Measurements from ENCODE around the gene RSRC2.

RSRC2 gene

GRCh38 chr12:122528992-122529391 is 2.3 kb upstream of the RSRC2 start:
- no peak for DNase-seq (ENCODE audit: low read depth, low spot score)
- H3K36me3 ChIP-seq (ENCODE audit: insufficient read depth, insufficient read length, low read length), result peaks cover 58% of the 10 kb centered on the region
- H3K4me3 ChIP-seq (ENCODE audit: insufficient read length, low read depth), result no peak overlapping the region
- H3K9ac ChIP-seq (ENCODE audit: insufficient read length, low read depth), result no peak overlapping the region
- TF ChIP-seq YY1 (IDR thresholded peaks at IDR 0.05; ENCODE audit: insufficient read depth, insufficient read length) (no peak), SUZ12 (IDR thresholded peaks at IDR 0.05; ENCODE audit: extremely low read depth, insufficient read depth, insufficient read length) (no peak)
- no peaks in the 10 kb centered on the region for H3K9me3 ChIP-seq (ENCODE audit: insufficient read depth, low read length)
- H3K4me1 ChIP-seq (ENCODE audit: insufficient read depth, insufficient read length), result no peaks in the 10 kb centered on the region
- H3K27me3 ChIP-seq (ENCODE audit: insufficient read depth, insufficient read length), result no peaks in the 10 kb centered on the region

GRCh38 chr12:122528582-122528981 is 1.8 kb upstream of the RSRC2 start:
- Histone ChIP-seq H3K9me3 (ENCODE audit: insufficient read depth, low read length) (no peaks in the 10 kb centered on the region), H3K4me3 (ENCODE audit: insufficient read length, low read depth) (peak overlapping the region; percentile 93), H3K36me3 (ENCODE audit: insufficient read depth, insufficient read length, low read length) (peaks cover 57% of the 10 kb centered on the region), H3K27me3 (ENCODE audit: insufficient read depth, insufficient read length) (no peaks in the 10 kb centered on the region), H3K9ac (ENCODE audit: insufficient read length, low read depth) (no peak overlapping the region), H3K4me1 (ENCODE audit: insufficient read depth, insufficient read length) (no peaks in the 10 kb centered on the region)
- TF ChIP-seq YY1 (IDR thresholded peaks at IDR 0.05; ENCODE audit: insufficient read depth, insufficient read length), result no peak
- no peak for TF ChIP-seq SUZ12 (IDR thresholded peaks at IDR 0.05; ENCODE audit: extremely low read depth, insufficient read depth, insufficient read length)
- no peak for TF ChIP-seq ZNF274 (IDR thresholded peaks at IDR 0.05; ENCODE audit: low read depth, low read length)
- DNase-seq (ENCODE audit: low read depth, low spot score), result no peak

- no peaks in the 10 kb centered on the region for H3K4me1 ChIP-seq (ENCODE audit: insufficient read depth, insufficient read length)
- peaks cover 57% of the 10 kb centered on the region for H3K36me3 ChIP-seq (ENCODE audit: insufficient read depth, insufficient read length, low read length)
- H3K9ac ChIP-seq (ENCODE audit: insufficient read length, low read depth), result peak overlapping the region; percentile 96
- no peaks in the 10 kb centered on the region for H3K27me3 ChIP-seq (ENCODE audit: insufficient read depth, insufficient read length)
- H3K4me3 ChIP-seq (ENCODE audit: insufficient read length, low read depth), result peak overlapping the region; percentile 93
- no peaks in the 10 kb centered on the region for H3K9me3 ChIP-seq (ENCODE audit: insufficient read depth, low read length)
- no peak for DNase-seq (ENCODE audit: low read depth, low spot score)
- TF ChIP-seq YY1 (IDR thresholded peaks at IDR 0.05; ENCODE audit: insufficient read depth, insufficient read length) (no peak), ZNF274 (IDR thresholded peaks at IDR 0.05; ENCODE audit: low read depth, low read length) (no peak), SUZ12 (IDR thresholded peaks at IDR 0.05; ENCODE audit: extremely low read depth, insufficient read depth, insufficient read length) (no peak)
Observed at GRCh38 chr12:122527478-122527944, 775 bp upstream of the RSRC2 start.

GRCh38 chr12:122523846-122524718 is 2.7 kb downstream of the RSRC2 start:
- H3K4me1 ChIP-seq (ENCODE audit: insufficient read depth, insufficient read length), result peaks cover 2% of the 10 kb centered on the region
- H3K4me3 ChIP-seq (ENCODE audit: insufficient read length, low read depth), result peak overlapping the region; percentile 56
- TF ChIP-seq SUZ12 (IDR thresholded peaks at IDR 0.05; ENCODE audit: extremely low read depth, insufficient read depth, insufficient read length), result no peak
- no peak for TF ChIP-seq ZNF274 (IDR thresholded peaks at IDR 0.05; ENCODE audit: low read depth, low read length)
- no peaks in the 10 kb centered on the region for H3K27me3 ChIP-seq (ENCODE audit: insufficient read depth, insufficient read length)
- DNase-seq (ENCODE audit: low read depth, low spot score), result no peak
- peaks cover 66% of the 10 kb centered on the region for H3K36me3 ChIP-seq (ENCODE audit: insufficient read depth, insufficient read length, low read length)
- H3K9ac ChIP-seq (ENCODE audit: insufficient read length, low read depth), result peak overlapping the region; percentile 69
- H3K9me3 ChIP-seq (ENCODE audit: insufficient read depth, low read length), result no peaks in the 10 kb centered on the region

GRCh38 chr12:122523280-122523679 is 3.5 kb downstream of the RSRC2 start:
- DNase-seq (ENCODE audit: low read depth, low spot score), result no peak
- Histone ChIP-seq H3K4me3 (ENCODE audit: insufficient read length, low read depth) (peak overlapping the region; percentile 5), H3K9ac (ENCODE audit: insufficient read length, low read depth) (peak overlapping the region; percentile 32), H3K9me3 (ENCODE audit: insufficient read depth, low read length) (no peaks in the 10 kb centered on the region), H3K36me3 (ENCODE audit: insufficient read depth, insufficient read length, low read length) (peaks cover 65% of the 10 kb centered on the region), H3K4me1 (ENCODE audit: insufficient read depth, insufficient read length) (peaks cover 2% of the 10 kb centered on the region), H3K27me3 (ENCODE audit: insufficient read depth, insufficient read length) (no peaks in the 10 kb centered on the region)
- TF ChIP-seq YY1 (IDR thresholded peaks at IDR 0.05; ENCODE audit: insufficient read depth, insufficient read length) (no peak), SUZ12 (IDR thresholded peaks at IDR 0.05; ENCODE audit: extremely low read depth, insufficient read depth, insufficient read length) (no peak), ZNF274 (IDR thresholded peaks at IDR 0.05; ENCODE audit: low read depth, low read length) (no peak)

GRCh38 chr12:122520676-122521075 is 6.1 kb downstream of the RSRC2 start:
- no peak overlapping the region for H3K4me3 ChIP-seq (ENCODE audit: insufficient read length, low read depth)
- H3K27me3 ChIP-seq (ENCODE audit: insufficient read depth, insufficient read length), result no peaks in the 10 kb centered on the region
- peaks cover 89% of the 10 kb centered on the region for H3K36me3 ChIP-seq (ENCODE audit: insufficient read depth, insufficient read length, low read length)
- TF ChIP-seq YY1 (IDR thresholded peaks at IDR 0.05; ENCODE audit: insufficient read depth, insufficient read length) (no peak), SUZ12 (IDR thresholded peaks at IDR 0.05; ENCODE audit: extremely low read depth, insufficient read depth, insufficient read length) (no peak), ZNF274 (IDR thresholded peaks at IDR 0.05; ENCODE audit: low read depth, low read length) (no peak)
- H3K9ac ChIP-seq (ENCODE audit: insufficient read length, low read depth), result no peak overlapping the region
- no peak for DNase-seq (ENCODE audit: low read depth, low spot score)
- peaks cover 2% of the 10 kb centered on the region for H3K4me1 ChIP-seq (ENCODE audit: insufficient read depth, insufficient read length)
- H3K9me3 ChIP-seq (ENCODE audit: insufficient read depth, low read length), result no peaks in the 10 kb centered on the region

- no peak overlapping the region for H3K9ac ChIP-seq (ENCODE audit: insufficient read length, low read depth)
- H3K9me3 ChIP-seq (ENCODE audit: insufficient read depth, low read length), result no peaks in the 10 kb centered on the region
- H3K36me3 ChIP-seq (ENCODE audit: insufficient read depth, insufficient read length, low read length), result peaks cover 97% of the 10 kb centered on the region
- peaks cover 2% of the 10 kb centered on the region for H3K4me1 ChIP-seq (ENCODE audit: insufficient read depth, insufficient read length)
- no peak for TF ChIP-seq YY1 (IDR thresholded peaks at IDR 0.05; ENCODE audit: insufficient read depth, insufficient read length)
- H3K27me3 ChIP-seq (ENCODE audit: insufficient read depth, insufficient read length), result no peaks in the 10 kb centered on the region
- no peak for DNase-seq (ENCODE audit: low read depth, low spot score)
- no peak overlapping the region for H3K4me3 ChIP-seq (ENCODE audit: insufficient read length, low read depth)
Observed at GRCh38 chr12:122519418-122519817, 7.3 kb downstream of the RSRC2 start.

Data from NT2/D1 (cell line).